H1 (cell line): ENCODE measurements around the gene GJA5. TPM values are rescaled to one million over a fixed set of nuclear protein-coding genes. Genes with fewer than 3 reads are reported as not detected.

Experiments used
- CTCF ChIA-PET: fragments of 300-600 bp; sonication (Branson Sonifier 250); formaldehyde crosslinking; loops from one replicate; lab custom pipeline; 2021; ENCODE audit not compliant: partially characterized antibody; lab: Charles Lee
- POLR2A ChIA-PET: fragments of 300-600 bp; sonication (Branson Sonifier 250); formaldehyde crosslinking; loops from one replicate; lab custom pipeline; 2021; ENCODE audit warnings: inconsistent platforms; ENCODE audit not compliant: partially characterized antibody; lab: Charles Lee
- DNase-seq, 2 experiments: peaks; one replicate each; pipeline versions ENCODE4 v3.0.0 to v3.0.0-alpha.2; 2010 to 2022; ENCODE audit warnings: low spot score in 2 of 2, low read depth in 1 of 2, mixed read lengths in 1 of 2
- FAIRE-seq: peaks from 2 replicates; lab custom pipeline; 2011; peaks lifted over from hg19 to GRCh38; lab: Jason Lieb, UNC
- H2AFZ ChIP-seq: 2 replicates; pipeline ENCODE4 v1.8.1; 2012; ENCODE audit warnings: low read length, inconsistent platforms
- H2AK5ac ChIP-seq: 2 replicates; pipeline ENCODE4 v1.6.1; 2013; ENCODE audit warnings: low read depth, low read length
- H2BK120ac ChIP-seq: replicated peaks from 2 replicates; pipeline ENCODE3; 2013; ENCODE audit warnings: low read depth, low read length, inconsistent platforms
- H2BK12ac ChIP-seq: 2 replicates; pipeline ENCODE4 v1.6.1; 2013; ENCODE audit warnings: low read depth, low read length
- H2BK15ac ChIP-seq: 2 replicates; pipeline ENCODE4 v1.6.1; 2013; ENCODE audit warnings: low read length
- H2BK20ac ChIP-seq: 2 replicates; pipeline ENCODE4 v1.6.1; 2013; ENCODE audit warnings: low read length
- H2BK5ac ChIP-seq: 2 replicates; pipeline ENCODE4 v1.6.1; 2013; ENCODE audit warnings: low read depth, low read length
- H3K14ac ChIP-seq: 2 replicates; pipeline ENCODE4 v1.6.1; 2013; ENCODE audit warnings: inconsistent platforms; ENCODE audit not compliant: insufficient read length
- H3K18ac ChIP-seq: 2 replicates; pipeline ENCODE4 v1.6.1; 2013; ENCODE audit warnings: low read length; ENCODE audit errors: extremely low read depth
- H3K23ac ChIP-seq: 2 replicates; pipeline ENCODE4 v1.6.1; 2013; ENCODE audit warnings: inconsistent platforms; ENCODE audit not compliant: insufficient read length
- H3K23me2 ChIP-seq: 2 replicates; pipeline ENCODE4 v1.6.1; 2013; ENCODE audit warnings: low read depth, low read length
- H3K27ac ChIP-seq: 2 replicates; pipeline ENCODE4 v1.6.1; 2011; ENCODE audit warnings: low read depth, low read length, inconsistent platforms
- H3K27me3 ChIP-seq, 4 experiments: replicated peaks in 1 of 4; 1 replicate in 1 of 4; 2 replicates in 3 of 4; pipeline versions ENCODE4 v1.6.1 to v1.8.1; 2011 to 2013; ENCODE audit warnings: low read length in 3 of 4, mild to moderate bottlenecking in 3 of 4, inconsistent platforms in 2 of 4, mixed read lengths in 2 of 4, moderate library complexity in 1 of 4; ENCODE audit not compliant: control insufficient read depth in 3 of 4, insufficient read depth in 3 of 4; ENCODE audit errors: extremely low read depth in 1 of 4
- H3K36me3 ChIP-seq, 4 experiments: 2 replicates each; pipeline versions ENCODE4 v1.6.1 to v1.8.1; 2011 to 2013; ENCODE audit warnings: mild to moderate bottlenecking in 4 of 4, low read length in 3 of 4, moderate library complexity in 2 of 4, control low read depth in 1 of 4, inconsistent platforms in 1 of 4; ENCODE audit not compliant: insufficient read depth in 4 of 4, control insufficient read depth in 2 of 4
- H3K4ac ChIP-seq: replicated peaks from 2 replicates; pipeline ENCODE3; 2013; ENCODE audit warnings: low read length, low read depth, mixed read lengths, inconsistent platforms; ENCODE audit not compliant: insufficient read length
- H3K4me1 ChIP-seq, 4 experiments: replicated peaks in 1 of 4; 1 replicate in 1 of 4; 2 replicates in 3 of 4; pipeline versions ENCODE4 v1.6.1 to v1.8.1; 2011 to 2013; ENCODE audit warnings: low read length in 3 of 4, inconsistent platforms in 2 of 4, mixed read lengths in 1 of 4; ENCODE audit not compliant: insufficient read depth in 4 of 4, control insufficient read depth in 3 of 4
- H3K4me2 ChIP-seq, 2 experiments: 2 replicates each; pipeline versions ENCODE4 v1.6.1 to v1.8.1; 2011 to 2013; ENCODE audit warnings: low read depth in 2 of 2, low read length in 2 of 2, control low read depth in 1 of 2, inconsistent platforms in 1 of 2, mild to moderate bottlenecking in 1 of 2; ENCODE audit not compliant: insufficient read depth in 1 of 2
- H3K4me3 ChIP-seq, 4 experiments: fragments of 200-600, 300-600 bp in 1 of 4; sonication (generic), shearing (Covaris generic), sonication (Bioruptor Twin) in 1 of 4; 2 replicates each; pipeline versions ENCODE4 v1.5.1 to v1.8.1; 2011 to 2016; ENCODE audit warnings: low read length in 4 of 4, low read depth in 3 of 4, control low read depth in 2 of 4, inconsistent platforms in 2 of 4, mild to moderate bottlenecking in 2 of 4, mixed read lengths in 1 of 4, moderate library complexity in 1 of 4; ENCODE audit not compliant: insufficient read depth in 2 of 4; ENCODE audit errors: extremely low read depth in 1 of 4
- H3K56ac ChIP-seq: replicated peaks from 2 replicates; pipeline ENCODE3; 2013; ENCODE audit warnings: low read depth, mild to moderate bottlenecking, mixed read lengths, low read length, inconsistent platforms; ENCODE audit not compliant: insufficient read length
- H3K79me1 ChIP-seq: 2 replicates; pipeline ENCODE4 v1.6.1; 2013; ENCODE audit warnings: low read depth, low read length, control low read depth
- H3K79me2 ChIP-seq, 2 experiments: 2 replicates each; pipeline versions ENCODE4 v1.6.1 to v1.8.1; 2012 to 2013; ENCODE audit warnings: low read length in 2 of 2, mild to moderate bottlenecking in 2 of 2, inconsistent platforms in 1 of 2; ENCODE audit not compliant: insufficient read depth in 2 of 2, control insufficient read depth in 1 of 2
- H3K9ac ChIP-seq, 4 experiments: replicated peaks in 1 of 4; 1 replicate in 1 of 4; 2 replicates in 3 of 4; pipeline versions ENCODE4 v1.6.1 to v1.8.1; 2011 to 2013; ENCODE audit warnings: low read depth in 3 of 4, low read length in 3 of 4, control low read depth in 2 of 4, mild to moderate bottlenecking in 2 of 4, moderate library complexity in 2 of 4, inconsistent platforms in 1 of 4; ENCODE audit errors: extremely low read depth in 1 of 4
- H3K9me3 ChIP-seq, 2 experiments: 2 replicates each; pipeline versions ENCODE4 v1.6.1 to v1.8.1; 2012 to 2013; ENCODE audit warnings: mild to moderate bottlenecking in 2 of 2, moderate library complexity in 2 of 2, control low read depth in 1 of 2, inconsistent platforms in 1 of 2, low read depth in 1 of 2, low read length in 1 of 2, mixed read lengths in 1 of 2; ENCODE audit not compliant: insufficient read depth in 2 of 2
- H4K20me1 ChIP-seq, 2 experiments: replicated peaks in 1 of 2; 2 replicates each; pipeline versions ENCODE3 to v1.8.1; 2011 to 2013; ENCODE audit warnings: inconsistent platforms in 2 of 2, low read length in 2 of 2, mild to moderate bottlenecking in 1 of 2; ENCODE audit not compliant: insufficient read depth in 2 of 2, control insufficient read depth in 1 of 2
- H4K5ac ChIP-seq: 2 replicates; pipeline ENCODE4 v1.6.1; 2013; ENCODE audit warnings: low read length, low read depth, mixed read lengths, inconsistent platforms; ENCODE audit not compliant: insufficient read length
- H4K8ac ChIP-seq: 2 replicates; pipeline ENCODE4 v1.8.0; 2013; ENCODE audit warnings: mild to moderate bottlenecking, moderate library complexity, low read length, inconsistent platforms; ENCODE audit not compliant: insufficient read depth; ENCODE audit errors: extremely low read depth
- H4K91ac ChIP-seq: replicated peaks from 2 replicates; pipeline ENCODE3; 2013; ENCODE audit warnings: low read length, mixed read lengths, inconsistent platforms; ENCODE audit not compliant: insufficient read length
- JUN ChIP-seq: IDR thresholded peaks from 2 replicates; pipeline ENCODE4 v1.6.1; 2011; ENCODE audit warnings: low read depth, mild to moderate bottlenecking, improper control_type of control experiment, low read length
- MAFK ChIP-seq: IDR thresholded peaks from 2 replicates; pipeline ENCODE4 v1.6.1; 2012; ENCODE audit warnings: low read depth, mild to moderate bottlenecking, improper control_type of control experiment, low read length
- SP1 ChIP-seq: IDR thresholded peaks from 2 replicates; pipeline ENCODE4 v1.6.1; 2011; ENCODE audit warnings: low read depth, low read length
- polyA plus RNA-seq, 7 experiments: library from polyadenylated mRNA; depleted of rRNA in 3 of 7; stranded (reverse) in 5 of 7; unstranded in 2 of 7; fragments of >200 nt in 5 of 7; fragments of 200-250 nt in 2 of 7; gene quantifications; 1 replicate in 5 of 7; 2 replicates in 1 of 7; 4 replicates in 1 of 7; pipeline versions ENCODE4 v1.2.1 to v1.2.3, GENCODE V29; 2011 to 2013; ENCODE audit warnings: missing spikeins in 2 of 7, mixed read lengths in 2 of 7
- total RNA-seq: library from RNA; stranded (reverse); fragmentation: NEBNext Ultra II Directional; extraction: Animal tissue kit (Norgen Biotek cat#: 25700); gene quantifications from 2 replicates; pipeline ENCODE4 v1.2.1, GENCODE V29; 2021

GJA5 gene
- total and polyA plus RNA-seq, 2 of the 8 experiments (the other 6 are each of a cell fraction or from before 2014, with no cell fraction given) = 1.2 to 2.7 TPM

GRCh38 chr1:147712605-147713004 lies 47.8 kb downstream of the GJA5 start:
- Histone ChIP-seq H2BK15ac (no peak overlapping the region), H3K4me3 (no peak overlapping the region), H3K9ac (no peak overlapping the region), H4K91ac (no peak overlapping the region), H3K4me1 (no peaks in the 10 kb centered on the region), H3K79me2 (no peaks in the 10 kb centered on the region), H3K23ac (no peak overlapping the region), H3K36me3 (no peaks in the 10 kb centered on the region), H2BK120ac (no peak overlapping the region), H4K20me1 (no peaks in the 10 kb centered on the region), H2AFZ (no peak overlapping the region), H2BK5ac (no peak overlapping the region), H2BK12ac (no peak overlapping the region), H3K4ac (no peak overlapping the region), H4K5ac (no peak overlapping the region), H3K27ac (no peak overlapping the region), H2AK5ac (no peak overlapping the region), H3K27me3 (no peaks in the 10 kb centered on the region; a peak in 1 of 7 replicates), H4K8ac (no peak overlapping the region), H3K9me3 (no peaks in the 10 kb centered on the region), H3K18ac (no peak overlapping the region), H3K4me2 (no peak overlapping the region), H3K23me2 (no peaks in the 10 kb centered on the region; the same call in 1 of the 2 replicates), H3K56ac (no peak overlapping the region), H3K14ac (no peak overlapping the region), H2BK20ac (no peak overlapping the region), H3K79me1 (no peaks in the 10 kb centered on the region)
- FAIRE-seq = no peak
- TF ChIP-seq SP1 = no peak
- no peak for TF ChIP-seq JUN
- no peak for TF ChIP-seq MAFK
- CTCF ChIA-PET = interaction anchor here (0.6 to 3.7 kb wide), 4 partner anchors 11 to 47 kb away, joined by 3 to 15 read pairs (median 4); no protein-coding TSS in a partner anchor
- DNase-seq = no peak
- POLR2A ChIA-PET = no interaction called here

Other genes with a start within 250 kb of the GJA5 start
- 38.7 and 44.6 TPM in 2 replicates for gene BCL9, start 219.1 kb downstream of the GJA5 start, total RNA-seq
- 25.2 and 30.8 TPM in 2 replicates for gene BCL9, start 219.1 kb downstream of the GJA5 start, polyA plus RNA-seq (2011; rRNA removed)
- gene ACP6, start 90.1 kb downstream of the GJA5 start, total RNA-seq = 17.1 and 17.7 TPM in 2 replicates
- 11.3 and 11.4 TPM in 2 replicates for gene ACP6, start 90.1 kb downstream of the GJA5 start, polyA plus RNA-seq (2011; rRNA removed)
- gene GJA8, start 142.2 kb upstream of the GJA5 start, total RNA-seq = not detected in 2 replicates
- gene GJA8, start 142.2 kb upstream of the GJA5 start, polyA plus RNA-seq (2011; rRNA removed) = not detected in 2 replicates
- gene GPR89B, start 167.8 kb upstream of the GJA5 start, total RNA-seq = 19.4 and 19.5 TPM in 2 replicates
- gene GPR89B, start 167.8 kb upstream of the GJA5 start, polyA plus RNA-seq (2011; rRNA removed) = 16.8 and 32.5 TPM in 2 replicates